Heart left ventricle (tissue), 13 donors: Measurements from ENCODE around the gene PSEN2.

Source experiments
- POLR2A ChIP-seq, 2 donors: fragments of 450-650 bp; IDR thresholded peaks; one replicate each; pipeline ENCODE4 v1.6.1; 2017; ENCODE audit warnings: antibody characterized with exemption in 2 of 2, mild to moderate bottlenecking in 2 of 2, moderate library complexity in 2 of 2
- TF ChIP-seq, protein P1 (sequence below), 12 donors: fragments of 200-600 bp; sonication (generic) in 4 of 12; IDR thresholded peaks; one replicate each; pipeline versions ENCODE4 v1.5.0 to v1.8.0; 2018 to 2022; ENCODE audit warnings: antibody characterized with exemption in 12 of 12, mild to moderate bottlenecking in 5 of 12
- donor health status: ischemic (EF 13 %, LVEDD 7.1; RV severe dilation, severe dysfunction).
- donor health status: DM: no; HTN: yes; CAD: no.
- donor health status: DM: no; HTN: no; CAD: no.
- donor health status: ischemic (EF 25% LVEDD 6.9; RV normal size, moderate dysfunction).
- donor health status: ischemic (EF 25% LVEDD 5.7; RV mildly dilated, moderate dysfunction).
- donor health status: ischemic (EF 35%, LVEDD 5.7; RV mildly dilated, moderate dysfunction).
- donor health status: nonischemic (EF 11% LVEDD 7.7; RV severe dilation, severe dysfunction).
- donor health status: DM: yes; HTN: yes; CAD: no.
- donor health status: PGD.
- donor health status: ischemic (EF 29% LVEDD 5.4; RV normal size, mild dysfunction).
- donor health status: nonischemic (EF 23%, LVEDD 6.1; RV moderate dilation, normal function).

- TF ChIP-seq, protein P1, sequence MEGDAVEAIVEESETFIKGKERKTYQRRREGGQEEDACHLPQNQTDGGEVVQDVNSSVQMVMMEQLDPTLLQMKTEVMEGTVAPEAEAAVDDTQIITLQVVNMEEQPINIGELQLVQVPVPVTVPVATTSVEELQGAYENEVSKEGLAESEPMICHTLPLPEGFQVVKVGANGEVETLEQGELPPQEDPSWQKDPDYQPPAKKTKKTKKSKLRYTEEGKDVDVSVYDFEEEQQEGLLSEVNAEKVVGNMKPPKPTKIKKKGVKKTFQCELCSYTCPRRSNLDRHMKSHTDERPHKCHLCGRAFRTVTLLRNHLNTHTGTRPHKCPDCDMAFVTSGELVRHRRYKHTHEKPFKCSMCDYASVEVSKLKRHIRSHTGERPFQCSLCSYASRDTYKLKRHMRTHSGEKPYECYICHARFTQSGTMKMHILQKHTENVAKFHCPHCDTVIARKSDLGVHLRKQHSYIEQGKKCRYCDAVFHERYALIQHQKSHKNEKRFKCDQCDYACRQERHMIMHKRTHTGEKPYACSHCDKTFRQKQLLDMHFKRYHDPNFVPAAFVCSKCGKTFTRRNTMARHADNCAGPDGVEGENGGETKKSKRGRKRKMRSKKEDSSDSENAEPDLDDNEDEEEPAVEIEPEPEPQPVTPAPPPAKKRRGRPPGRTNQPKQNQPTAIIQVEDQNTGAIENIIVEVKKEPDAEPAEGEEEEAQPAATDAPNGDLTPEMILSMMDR (IDR thresholded peaks at IDR 0.05) = no peak
- TF ChIP-seq POLR2A (IDR thresholded peaks at IDR 0.05) = no peak
Measured at GRCh38 chr1:226903819-226904716, 33.7 kb downstream of the PSEN2 start.
